Stomach (tissue), 9 donors: ENCODE data around the gene TBC1D13. TPM values are rescaled to one million over a fixed set of nuclear protein-coding genes. Genes with fewer than 3 reads are reported as not detected.
"Not testable (repeated sequence)": the region's sequence is repeated elsewhere in the genome, so short reads cannot be mapped to it uniquely, and the experiment has no call there.

ENCODE experiments used
- DNase-seq, 2 donors: peaks; one replicate each; pipeline versions ENCODE4 v3.0.0 to v3.0.0-alpha.2; 2013 to 2019
- H3K27ac ChIP-seq, 5 donors: fragments of 200-600 bp in 4 of 5; sonication (generic) in 4 of 5; one replicate each; pipeline ENCODE4 v1.5.1; 2013 to 2019; ENCODE audit warnings: mild to moderate bottlenecking in 1 of 5, moderate library complexity in 1 of 5
- H3K27me3 ChIP-seq, 3 donors: fragments of 200-600 bp; sonication (generic); one replicate each; pipeline ENCODE4 v1.5.1; 2017 to 2019; ENCODE audit warnings: mixed run types in 1 of 3
- H3K36me3 ChIP-seq, 4 donors: fragments of 200-600 bp; sonication (generic); 1 replicate in 3 of 4; 2 replicates in 1 of 4; pipeline ENCODE4 v1.5.1; 2016 to 2019
- H3K4me1 ChIP-seq, 4 donors: fragments of 200-600 bp; sonication (generic); one replicate each; pipeline ENCODE4 v1.5.1; 2016 to 2019
- H3K4me3 ChIP-seq, 4 donors: fragments of 200-600 bp; sonication (generic) in 3 of 4; one replicate each; pipeline ENCODE4 v1.5.1; 2016 to 2019; ENCODE audit warnings: mild to moderate bottlenecking in 1 of 4
- H3K9me3 ChIP-seq, 4 donors: fragments of 200-600 bp; sonication (generic); one replicate each; pipeline ENCODE4 v1.5.1; 2016 to 2019
- CTCF ChIP-seq, 7 experiments: fragments of 450-650 bp in 4 of 7; fragments of 200-600 bp in 3 of 7; sonication (generic) in 3 of 7; IDR thresholded peaks; one replicate each; pipeline ENCODE4 v1.5.1; 2016 to 2019; ENCODE audit warnings: antibody characterized with exemption in 7 of 7, control low read depth in 2 of 7, mild to moderate bottlenecking in 1 of 7
- EP300 ChIP-seq: sonication (generic); formaldehyde crosslinking; IDR thresholded peaks from one replicate; pipeline ENCODE4 v1.6.1; 2017; ENCODE audit warnings: antibody characterized with exemption
- POLR2A ChIP-seq, 4 donors: fragments of 450-650 bp; IDR thresholded peaks; one replicate each; pipeline ENCODE4 v1.6.1; 2016; ENCODE audit warnings: antibody characterized with exemption in 4 of 4, control low read depth in 2 of 4, mild to moderate bottlenecking in 1 of 4, moderate library complexity in 1 of 4
- POLR2AphosphoS5 ChIP-seq, 3 donors: sonication (generic); formaldehyde crosslinking; IDR thresholded peaks; one replicate each; pipeline ENCODE4 v1.6.1; 2016; ENCODE audit warnings: antibody characterized with exemption in 3 of 3
- WGBS, 5 donors: extraction: QIAGEN DNeasy Blood & Tissue Kit in 3 of 5; methylation state at CpG; one replicate each; pipeline versions ENCODE4 v1.1.5 to v1.1.7; 2013 to 2018; 5-methylcytosine and 5-hydroxymethylcytosine counted together
- intact Hi-C: fragments of 100-400 bp; cut with DNase I; formaldehyde crosslinking; loops from one replicate; pipeline ENCODE4 v1.15.1; 2023; ENCODE audit warnings: low total_unique reads
- polyA plus RNA-seq, 3 donors: library from polyadenylated mRNA; stranded (reverse); fragments of 200-250 nt; gene quantifications; one replicate each; pipeline ENCODE4 v1.2.3, GENCODE V29; 2013
- total RNA-seq, 5 donors: library from RNA; depleted of rRNA; stranded (reverse); fragments of >200 nt; gene quantifications; one replicate each; pipeline versions ENCODE4 v1.1.0 to v1.2.3, GENCODE V29; 2014 to 2016
- donor health status: healthy with polysubstance abuse.
- donor health status: Bipolar disorder and iron deficiency.
- donor health status: healthy.

TBC1D13 gene
- total and polyA plus RNA-seq, 8 donors: 5.8 to 50.6 (median 11.5) TPM

- Histone ChIP-seq H3K4me1 (no peaks in the 10 kb centered on the region), H3K36me3 (peaks cover 0 to 70% (median 27%) of the 10 kb centered on the region in 4 donors), H3K4me3 (no peak overlapping the region), H3K27me3 (no peaks in the 10 kb centered on the region), H3K27ac (no peak overlapping the region), H3K9me3 (no peaks in the 10 kb centered on the region)
- no peak for TF ChIP-seq EP300
- no peak for TF ChIP-seq POLR2A (IDR thresholded peaks at IDR 0.05)
- TF ChIP-seq CTCF (IDR thresholded peaks at IDR 0.05): no peak
- TF ChIP-seq POLR2AphosphoS5 (IDR thresholded peaks at IDR 0.05): no peak
- intact Hi-C loops: no loop called here
- DNase-seq: no peak
- 60 to 74% (median 72%) methylated on average over 3 of the region's 3 CpGs for WGBS, 5 donors
Observed at GRCh38 chr9:128838338-128838737, 51.3 kb downstream of the TBC1D13 start.

- DNase-seq: no peak
- no peak overlapping the region for H3K4me3 ChIP-seq
- intact Hi-C loops: no loop called here
- peaks cover 0 to 6% (median 3%) of the 10 kb centered on the region in 4 donors for H3K4me1 ChIP-seq
- WGBS, 5 donors: 95 to 100% (median 100%) methylated on average over 1 of the region's 1 CpG
- peaks cover 0 to 53% (median 19%) of the 10 kb centered on the region in 4 donors for H3K36me3 ChIP-seq
- H3K27me3 ChIP-seq: no peaks in the 10 kb centered on the region
- no peak overlapping the region for H3K27ac ChIP-seq
- H3K9me3 ChIP-seq: no peaks in the 10 kb centered on the region
- TF ChIP-seq POLR2AphosphoS5 (IDR thresholded peaks at IDR 0.05) (no peak), CTCF (IDR thresholded peaks at IDR 0.05) (no peak), POLR2A (IDR thresholded peaks at IDR 0.05) (no peak), EP300 (no peak)
Observed at GRCh38 chr9:128840524-128840923, 53.5 kb downstream of the TBC1D13 start.

GRCh38 chr9:128841694-128842492 lies 54.8 kb downstream of the TBC1D13 start:
- intact Hi-C loops: no loop called here
- Histone ChIP-seq H3K4me1 (peaks cover 4 to 12% (median 11%) of the 10 kb centered on the region in 4 donors), H3K4me3 (no peak overlapping the region), H3K36me3 (peaks cover 0 to 48% (median 15%) of the 10 kb centered on the region in 4 donors), H3K9me3 (no peaks in the 10 kb centered on the region), H3K27me3 (no peaks in the 10 kb centered on the region), H3K27ac (no peak overlapping the region)
- WGBS, 5 donors: 89 to 93% (median 91%) methylated on average over 12 of the region's 12 CpGs
- DNase-seq: no peak
- no peak for TF ChIP-seq POLR2AphosphoS5 (IDR thresholded peaks at IDR 0.05)
- no peak for TF ChIP-seq CTCF (IDR thresholded peaks at IDR 0.05)
- no peak for TF ChIP-seq EP300
- TF ChIP-seq POLR2A (IDR thresholded peaks at IDR 0.05): no peak

- H3K4me1 ChIP-seq: peaks cover 4 to 12% (median 11%) of the 10 kb centered on the region in 4 donors
- H3K27ac ChIP-seq, H3K27me3 ChIP-seq, H3K4me3 ChIP-seq, H3K9me3 ChIP-seq, intact Hi-C loops, DNase-seq: not testable (repeated sequence)
- WGBS, 5 donors: 93 to 98% (median 97%) methylated on average over 7 of the region's 7 CpGs
- H3K36me3 ChIP-seq: peaks cover 0 to 37% (median 13%) of the 10 kb centered on the region in 4 donors
Observed at GRCh38 chr9:128843171-128843570, 56.1 kb downstream of the TBC1D13 start.
